PC-9 (cell line): ENCODE data around the gene EFTUD2. TPM values are rescaled to one million over a fixed set of nuclear protein-coding genes. Genes with fewer than 3 reads are reported as not detected.

Experiments
- BruUV-seq: library from RNA; stranded (reverse); fragments of 400-500 nt; replicated peaks from 2 replicates; lab custom pipeline; 2021; lab: Mats Ljungman, UMichigan
- CTCF ChIA-PET: fragments of 300-600 bp; sonication (Branson Sonifier 250); formaldehyde crosslinking; loops from one replicate; lab custom pipeline; 2022; ENCODE audit warnings: antibody characterized with exemption; lab: Charles Lee
- POLR2A ChIA-PET: fragments of 300-600 bp; sonication (Branson Sonifier 250); formaldehyde crosslinking; loops from one replicate; lab custom pipeline; 2022; ENCODE audit warnings: antibody characterized with exemption; ENCODE audit not compliant: unreplicated experiment; lab: Charles Lee
- DNase-seq, 2 experiments: peaks; one replicate each; pipeline versions ENCODE4 v3.0.0 to v3.0.0-alpha.2; 2015 to 2022; ENCODE audit warnings: mixed read lengths in 1 of 2
- H2AFZ ChIP-seq: fragments of 200-600 bp; sonication (generic); 2 replicates; pipeline ENCODE4 v1.8.1; 2017; ENCODE audit warnings: antibody characterized with exemption
- H3F3A ChIP-seq: fragments of 200-600 bp; sonication (generic); 2 replicates; pipeline ENCODE4 v1.8.1; 2017; ENCODE audit warnings: antibody characterized with exemption, mild to moderate bottlenecking, low read depth; ENCODE audit not compliant: insufficient read depth
- H3K27ac ChIP-seq: fragments of 200-600 bp; sonication (generic); 2 replicates; pipeline ENCODE4 v1.6.1; 2016; ENCODE audit warnings: mixed run types
- H3K27me3 ChIP-seq: fragments of 200-600 bp; sonication (generic); 2 replicates; pipeline ENCODE4 v1.6.1; 2016; ENCODE audit warnings: low read depth, mixed run types; ENCODE audit not compliant: insufficient read depth
- H3K36me3 ChIP-seq: fragments of 200-600 bp; sonication (generic); 2 replicates; pipeline ENCODE4 v1.6.1; 2016; ENCODE audit warnings: low read depth, mixed run types
- H3K4me1 ChIP-seq: fragments of 200-600 bp; sonication (generic); replicated peaks from 2 replicates; pipeline ENCODE4 v1.6.1; 2016; ENCODE audit warnings: mixed run types; ENCODE audit not compliant: insufficient read depth
- H3K4me2 ChIP-seq: fragments of 200-600 bp; sonication (generic); 2 replicates; pipeline ENCODE4 v1.6.1; 2017; ENCODE audit warnings: mixed run types
- H3K4me3 ChIP-seq: fragments of 200-600 bp; sonication (generic); 2 replicates; pipeline ENCODE4 v1.6.1; 2016; ENCODE audit warnings: mixed run types
- H3K79me2 ChIP-seq: fragments of 200-600 bp; sonication (generic); 2 replicates; pipeline ENCODE4 v1.6.1; 2017; ENCODE audit warnings: low read depth, mixed run types
- H3K9me2 ChIP-seq: fragments of 200-600 bp; sonication (generic); 2 replicates; pipeline ENCODE4 v1.8.1; 2017; ENCODE audit warnings: mild to moderate bottlenecking; ENCODE audit not compliant: insufficient read depth
- H3K9me3 ChIP-seq: fragments of 200-600 bp; sonication (generic); 2 replicates; pipeline ENCODE4 v1.8.1; 2016; ENCODE audit warnings: low read depth; ENCODE audit not compliant: insufficient read depth
- H4K20me1 ChIP-seq: fragments of 200-600 bp; sonication (generic); 2 replicates; pipeline ENCODE4 v1.8.1; 2017; ENCODE audit not compliant: insufficient read depth
- EZH2 ChIP-seq: fragments of 200-600 bp; sonication (generic); IDR thresholded peaks from 2 replicates; pipeline ENCODE4 v1.8.0; 2017; ENCODE audit warnings: antibody characterized with exemption, low read depth
- intact Hi-C: fragments of 100-400 bp; cut with micrococcal nuclease; formaldehyde crosslinking; loops from one replicate; pipeline ENCODE4 v1.10.0; 2022; ENCODE audit not compliant: unreplicated experiment
- total RNA-seq: library from RNA; stranded (reverse); gene quantifications from 2 replicates; pipeline ENCODE4 v1.2.3, GENCODE V29; 2021
- TF ChIP-seq, protein P1 (sequence below): fragments of 200-600 bp; sonication (generic); conservative IDR thresholded peaks from 2 replicates; pipeline ENCODE4 v1.6.1; 2017; ENCODE audit warnings: mixed run types, antibody characterized with exemption, mild to moderate bottlenecking, moderate library complexity

The EFTUD2 gene
- total RNA-seq, 1 experiment from 2014 or later = 126 TPM

DNA sequence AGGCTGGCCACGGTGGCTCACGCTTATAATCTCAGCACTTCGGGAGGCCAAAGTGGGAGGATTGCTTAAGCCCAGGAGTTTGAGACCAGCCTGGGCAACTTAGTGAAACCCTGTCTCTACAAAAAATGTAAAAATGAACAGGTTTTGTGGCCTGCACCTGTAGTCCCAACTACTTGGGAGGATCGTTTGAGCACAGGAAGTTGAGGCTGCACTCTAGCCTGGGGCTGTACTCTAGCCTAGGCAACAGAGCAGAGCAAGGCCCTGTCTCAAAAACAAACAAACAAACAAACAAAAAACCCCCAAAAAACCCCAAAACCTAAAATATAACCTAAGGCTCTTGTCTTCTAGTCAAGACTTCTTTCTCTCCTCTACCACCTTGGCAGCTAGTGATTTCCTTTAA, 59.0 kb downstream of the EFTUD2 start:
- Histone ChIP-seq H3K9me2 (no peaks in the 10 kb centered on the region), H3K4me1 (peaks cover 8% of the 10 kb centered on the region), H3K79me2 (no peaks in the 10 kb centered on the region), H2AFZ (no peak overlapping the region), H3K27me3 (no peaks in the 10 kb centered on the region), H4K20me1 (no peaks in the 10 kb centered on the region), H3F3A (peaks cover 12% of the 10 kb centered on the region; the same call in 1 of the 2 replicates), H3K4me2 (no peak overlapping the region), H3K27ac (no peak overlapping the region), H3K36me3 (no peaks in the 10 kb centered on the region), H3K4me3 (no peak overlapping the region), H3K9me3 (no peaks in the 10 kb centered on the region)
- DNase-seq = no peak
- intact Hi-C loops = no loop called here
- BruUV-seq = no TSS peak
- TF ChIP-seq EZH2 = no peak
- TF ChIP-seq, protein P1, sequence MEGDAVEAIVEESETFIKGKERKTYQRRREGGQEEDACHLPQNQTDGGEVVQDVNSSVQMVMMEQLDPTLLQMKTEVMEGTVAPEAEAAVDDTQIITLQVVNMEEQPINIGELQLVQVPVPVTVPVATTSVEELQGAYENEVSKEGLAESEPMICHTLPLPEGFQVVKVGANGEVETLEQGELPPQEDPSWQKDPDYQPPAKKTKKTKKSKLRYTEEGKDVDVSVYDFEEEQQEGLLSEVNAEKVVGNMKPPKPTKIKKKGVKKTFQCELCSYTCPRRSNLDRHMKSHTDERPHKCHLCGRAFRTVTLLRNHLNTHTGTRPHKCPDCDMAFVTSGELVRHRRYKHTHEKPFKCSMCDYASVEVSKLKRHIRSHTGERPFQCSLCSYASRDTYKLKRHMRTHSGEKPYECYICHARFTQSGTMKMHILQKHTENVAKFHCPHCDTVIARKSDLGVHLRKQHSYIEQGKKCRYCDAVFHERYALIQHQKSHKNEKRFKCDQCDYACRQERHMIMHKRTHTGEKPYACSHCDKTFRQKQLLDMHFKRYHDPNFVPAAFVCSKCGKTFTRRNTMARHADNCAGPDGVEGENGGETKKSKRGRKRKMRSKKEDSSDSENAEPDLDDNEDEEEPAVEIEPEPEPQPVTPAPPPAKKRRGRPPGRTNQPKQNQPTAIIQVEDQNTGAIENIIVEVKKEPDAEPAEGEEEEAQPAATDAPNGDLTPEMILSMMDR = no peak
- ChIA-PET POLR2A (no interaction called here), CTCF (no interaction called here)

DNA sequence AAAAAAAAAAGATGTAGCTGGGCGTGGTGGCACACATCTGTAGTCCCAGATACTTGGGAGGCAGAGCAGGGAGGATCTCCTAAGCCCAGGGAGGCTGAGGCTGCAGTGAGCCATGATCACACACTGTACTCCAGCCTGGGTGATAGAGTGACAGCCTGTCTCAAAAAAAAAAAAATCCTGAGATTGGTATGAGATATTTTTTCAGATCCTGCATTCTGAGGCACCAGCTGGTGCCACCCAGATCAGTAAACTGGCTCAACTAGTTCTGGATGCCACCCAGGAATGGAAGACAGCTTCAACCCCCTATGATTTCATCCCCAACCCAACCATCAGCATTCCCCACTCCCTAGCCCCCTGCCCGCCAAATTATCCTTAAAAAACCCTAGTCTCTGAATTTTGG, 62.0 kb downstream of the EFTUD2 start:
- H3K4me1 ChIP-seq = peaks cover 8% of the 10 kb centered on the region
- BruUV-seq = no TSS peak
- ChIA-PET POLR2A (no interaction called here), CTCF (interaction anchor here (0.6 kb wide), 1 partner anchor 262 kb away, joined by 5 read pairs; no protein-coding TSS in a partner anchor)
- TF ChIP-seq, protein P1 = no peak
- TF ChIP-seq EZH2 = no peak
- H3K4me2 ChIP-seq = no peak overlapping the region
- no peaks in the 10 kb centered on the region for H3K27me3 ChIP-seq
- peak; percentile 41 to 59 for DNase-seq
- H3K27ac ChIP-seq = no peak overlapping the region
- no peaks in the 10 kb centered on the region for H3K9me3 ChIP-seq
- H3K36me3 ChIP-seq = no peaks in the 10 kb centered on the region
- no peak overlapping the region for H2AFZ ChIP-seq
- no peaks in the 10 kb centered on the region for H3K9me2 ChIP-seq
- peaks cover 12% of the 10 kb centered on the region; the same call in 1 of the 2 replicates for H3F3A ChIP-seq
- H3K79me2 ChIP-seq = no peaks in the 10 kb centered on the region
- H4K20me1 ChIP-seq = no peaks in the 10 kb centered on the region
- no peak overlapping the region for H3K4me3 ChIP-seq
- intact Hi-C loops = no loop called here

DNA sequence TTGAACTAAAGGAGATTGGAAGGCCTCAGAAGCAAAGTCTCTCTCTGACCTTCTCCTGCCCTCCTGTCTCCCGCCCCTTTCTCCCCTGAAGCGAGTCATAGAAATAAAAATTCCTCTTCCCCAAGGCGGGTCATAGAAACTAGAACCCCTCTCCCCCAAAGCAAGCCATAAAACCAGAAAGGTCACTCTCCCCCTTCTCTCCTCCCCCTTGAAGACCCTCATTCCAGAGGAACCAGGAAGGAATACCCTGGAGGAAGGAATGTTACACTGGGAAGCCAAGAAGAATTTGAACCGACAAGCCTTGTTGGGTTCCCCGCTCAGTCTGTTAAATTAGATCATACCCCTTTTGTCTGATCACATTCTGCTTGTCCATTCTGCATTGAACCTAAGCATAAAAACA, 66.4 kb downstream of the EFTUD2 start:
- Histone ChIP-seq H3F3A (peaks cover 23% of the 10 kb centered on the region; the same call in 1 of the 2 replicates), H3K9me2 (no peaks in the 10 kb centered on the region), H3K4me1 (peaks cover 24% of the 10 kb centered on the region), H3K36me3 (no peaks in the 10 kb centered on the region), H3K4me2 (no peak overlapping the region), H3K4me3 (no peak overlapping the region), H3K9me3 (no peaks in the 10 kb centered on the region), H4K20me1 (no peaks in the 10 kb centered on the region), H3K27ac (no peak overlapping the region), H3K27me3 (no peaks in the 10 kb centered on the region), H2AFZ (no peak overlapping the region), H3K79me2 (peaks cover 16% of the 10 kb centered on the region)
- no TSS peak for BruUV-seq
- intact Hi-C loops = no loop called here
- ChIA-PET CTCF (interaction anchor here (0.6 kb wide), 1 partner anchor 39 kb away, joined by 4 read pairs; no protein-coding TSS in a partner anchor), POLR2A (no interaction called here)
- TF ChIP-seq, protein P1 = no peak
- no peak for TF ChIP-seq EZH2
- no peak for DNase-seq
